BJ (cell line): ENCODE measurements around the gene MXD3. TPM values are rescaled to one million over a fixed set of nuclear protein-coding genes. Genes with fewer than 3 reads are reported as not detected.

Source experiments
- CTCF ChIA-PET: fragments of 350-600 bp; formaldehyde crosslinking; extraction: SDS; loops from one replicate; lab custom pipeline; 2021; ENCODE audit warnings: antibody characterized with exemption, inconsistent platforms; lab: Yijun Ruan, JAX
- POLR2A ChIA-PET: fragments of 300-600 bp; sonication (Branson Sonifier 250); formaldehyde crosslinking; extraction: SDS; loops from one replicate; lab custom pipeline; 2021; ENCODE audit warnings: antibody characterized with exemption; lab: Charles Lee
- DNase-seq: peaks from one replicate; pipeline ENCODE4 v3.0.0-alpha.2; 2011; ENCODE audit warnings: low read depth
- H3K27me3 ChIP-seq: 2 replicates; pipeline ENCODE4 v1.6.0; 2011; ENCODE audit warnings: low read length; ENCODE audit not compliant: control insufficient read depth, insufficient read depth
- H3K36me3 ChIP-seq: 2 replicates; pipeline ENCODE4 v1.5.1; 2011; ENCODE audit warnings: low read length; ENCODE audit not compliant: control insufficient read depth, insufficient read depth
- H3K4me3 ChIP-seq: 2 replicates; pipeline ENCODE4 v1.5.1; 2011; ENCODE audit warnings: low read depth, mild to moderate bottlenecking, control low read depth, low read length
- CTCF ChIP-seq: IDR thresholded peaks from 2 replicates; pipeline ENCODE4 v1.5.1; 2011; ENCODE audit warnings: low read depth, mild to moderate bottlenecking, control low read depth, inconsistent platforms, low read length, moderate library complexity; ENCODE audit not compliant: insufficient read depth
- polyA plus RNA-seq: library from polyadenylated mRNA; depleted of rRNA; stranded (reverse); fragments of >200 nt; gene quantifications from 2 replicates; pipeline ENCODE4 v1.2.3, GENCODE V29; 2011

The MXD3 gene
- polyA plus RNA-seq, 1 experiment, result 18.1 TPM

GRCh38 chr5:177294632-177295031, 17.1 kb downstream of the MXD3 start:
- ChIA-PET CTCF (interaction anchor here (0.7 to 3.3 kb wide), 7 partner anchors 8 to 184 kb away, joined by 3 to 13 read pairs (median 4); no protein-coding TSS in a partner anchor), POLR2A (no interaction called here)
- H3K27me3 ChIP-seq, result no peaks in the 10 kb centered on the region
- DNase-seq, result no peak
- no peak overlapping the region for H3K4me3 ChIP-seq
- H3K36me3 ChIP-seq, result peaks cover 29% of the 10 kb centered on the region
- TF ChIP-seq CTCF, result no peak

- H3K36me3 ChIP-seq, result peaks cover 29% of the 10 kb centered on the region
- H3K27me3 ChIP-seq, result no peaks in the 10 kb centered on the region
- CTCF ChIA-PET, result interaction anchor here (0.8 to 3.3 kb wide), 7 partner anchors 8 to 183 kb away, joined by 3 to 13 read pairs (median 4); no protein-coding TSS in a partner anchor
- POLR2A ChIA-PET, result no interaction called here
- no peak for DNase-seq
- H3K4me3 ChIP-seq, result no peak overlapping the region
- TF ChIP-seq CTCF, result no peak
Measured at GRCh38 chr5:177293819-177294581, 17.7 kb downstream of the MXD3 start.

GRCh38 chr5:177291735-177292134, 20.0 kb downstream of the MXD3 start:
- no peak for DNase-seq
- H3K27me3 ChIP-seq, result no peaks in the 10 kb centered on the region
- TF ChIP-seq CTCF, result no peak
- POLR2A ChIA-PET, result no interaction called here
- H3K36me3 ChIP-seq, result peaks cover 31% of the 10 kb centered on the region
- CTCF ChIA-PET, result interaction anchor here (1.1 kb wide), 1 partner anchor 177 kb away, joined by 4 read pairs; no protein-coding TSS in a partner anchor
- H3K4me3 ChIP-seq, result no peak overlapping the region

GRCh38 chr5:177290816-177291596, 20.7 kb downstream of the MXD3 start:
- POLR2A ChIA-PET, result no interaction called here
- DNase-seq, result no peak
- no peak for TF ChIP-seq CTCF
- Histone ChIP-seq H3K36me3 (peaks cover 28% of the 10 kb centered on the region), H3K27me3 (no peaks in the 10 kb centered on the region), H3K4me3 (no peak overlapping the region)
- CTCF ChIA-PET, result interaction anchor here (0.6 to 1.1 kb wide), 2 partner anchors 176 to 891 kb away, joined by 3 to 4 read pairs; no protein-coding TSS in a partner anchor

- POLR2A ChIA-PET, result no interaction called here
- H3K4me3 ChIP-seq, result no peak overlapping the region
- CTCF ChIA-PET, result interaction anchor here (0.5 to 1.5 kb wide), 4 partner anchors 10 to 174 kb away, joined by 3 to 5 read pairs (median 4); no protein-coding TSS in a partner anchor
- TF ChIP-seq CTCF, result no peak
- peaks cover 15% of the 10 kb centered on the region for H3K36me3 ChIP-seq
- DNase-seq, result no peak
- H3K27me3 ChIP-seq, result no peaks in the 10 kb centered on the region
Measured at GRCh38 chr5:177288191-177288590, 23.5 kb downstream of the MXD3 start.
